GM12878 (cell line): ENCODE measurements around the gene RELL2. TPM values are rescaled to one million over a fixed set of nuclear protein-coding genes. Genes with fewer than 3 reads are reported as not detected.

Source experiments
- ATAC-seq: fragments of 200-7000 bp; cut with Tn5 transposase; 3 replicates; pipeline ENCODE4 v1.9.1; 2020; ENCODE audit warnings: mild to moderate bottlenecking, moderate library complexity
- Bru-seq: library from RNA; stranded (reverse); fragments of 400-500 nt; gene quantifications from one replicate; lab custom pipeline; 2021; lab: Mats Ljungman, UMichigan
- BruChase-seq, 2 experiments: library from RNA; stranded (reverse); fragments of 400-500 nt; gene quantifications; one replicate each; lab custom pipeline; 2021; lab: Mats Ljungman, UMichigan
- BruUV-seq: library from RNA; stranded (reverse); fragments of 400-500 nt; replicated peaks from 2 replicates; lab custom pipeline; 2021; lab: Mats Ljungman, UMichigan
- CTCF ChIA-PET: fragments of 300-600 bp; sonication (Branson Sonifier 250); formaldehyde crosslinking; extraction: SDS; loops from one replicate; lab custom pipeline; 2021; ENCODE audit warnings: inconsistent platforms; lab: Yijun Ruan, JAX
- POLR2A ChIA-PET: fragments of 350-600 bp; formaldehyde crosslinking; extraction: SDS; loops from one replicate; lab custom pipeline; 2021; ENCODE audit warnings: inconsistent platforms; lab: Charles Lee
- RAD21 ChIA-PET: fragments of 300-600 bp; sonication (Branson Sonifier 250); formaldehyde crosslinking; loops from one replicate; lab custom pipeline; 2023; ENCODE audit warnings: antibody characterized with exemption; ENCODE audit not compliant: unreplicated experiment; lab: Charles Lee
- SMC1A ChIA-PET: fragments of 300-600 bp; sonication (Branson Sonifier 250); formaldehyde crosslinking; loops from one replicate; lab custom pipeline; 2023; ENCODE audit not compliant: unreplicated experiment, uncharacterized antibody; lab: Charles Lee
- DNase-seq: peaks from one replicate; pipeline ENCODE4 v3.0.0-alpha.2; 2011; ENCODE audit warnings: low read depth, low spot score
- FAIRE-seq: peaks from 3 replicates; lab custom pipeline; 2011; peaks lifted over from hg19 to GRCh38; lab: Jason Lieb, UNC
- H2AFZ ChIP-seq: 2 replicates; pipeline ENCODE4 v1.6.0; 2011; ENCODE audit warnings: low read depth, low read length, control low read depth; ENCODE audit not compliant: control insufficient read depth
- H3K27ac ChIP-seq: 2 replicates; pipeline ENCODE4 v1.5.1; 2011; ENCODE audit warnings: control low read depth; ENCODE audit not compliant: control insufficient read depth, insufficient read depth
- H3K27me3 ChIP-seq, 2 experiments: replicated peaks in 1 of 2; 2 replicates each; pipeline versions ENCODE4 v1.6.0 to v1.6.1; 2011; ENCODE audit warnings: low read length in 1 of 2; ENCODE audit not compliant: control insufficient read depth in 2 of 2, insufficient read depth in 2 of 2
- H3K36me3 ChIP-seq, 2 experiments: 2 replicates each; pipeline ENCODE4 v1.5.1; 2011; ENCODE audit warnings: low read length in 1 of 2; ENCODE audit not compliant: control insufficient read depth in 2 of 2, insufficient read depth in 2 of 2
- H3K4me1 ChIP-seq: 2 replicates; pipeline ENCODE4 v1.6.1; 2011; ENCODE audit warnings: mild to moderate bottlenecking, low read length, moderate library complexity, mixed read lengths; ENCODE audit not compliant: control insufficient read depth, insufficient read depth
- H3K4me2 ChIP-seq: 2 replicates; pipeline ENCODE4 v1.6.0; 2011; ENCODE audit warnings: control low read depth; ENCODE audit not compliant: control insufficient read depth, insufficient read depth
- H3K4me3 ChIP-seq: fragments of 200-600 bp; sonication (generic); 2 replicates; pipeline ENCODE4 v1.5.1; 2016
- H3K79me2 ChIP-seq: 2 replicates; pipeline ENCODE4 v1.6.0; 2011; ENCODE audit warnings: low read length; ENCODE audit not compliant: control insufficient read depth, insufficient read depth
- H3K9ac ChIP-seq: 2 replicates; pipeline ENCODE4 v1.8.0; 2011; ENCODE audit warnings: low read length, control low read depth, mixed read lengths; ENCODE audit not compliant: control insufficient read depth, insufficient read depth
- H3K9me3 ChIP-seq: replicated peaks from 3 replicates; pipeline ENCODE4 v1.5.1; 2011; ENCODE audit warnings: mild to moderate bottlenecking, low read length; ENCODE audit not compliant: control insufficient read depth, insufficient read depth
- H4K20me1 ChIP-seq: 2 replicates; pipeline ENCODE4 v1.6.0; 2011; ENCODE audit not compliant: control insufficient read depth, insufficient read depth
- BCL11A ChIP-seq: IDR thresholded peaks from 2 replicates; pipeline ENCODE4 v1.6.1; 2011; ENCODE audit warnings: low read depth, low read length
- EZH2 ChIP-seq: IDR thresholded peaks from 2 replicates; pipeline ENCODE4 v1.6.1; 2012; ENCODE audit warnings: low read depth, mild to moderate bottlenecking, control low read depth, inconsistent platforms, low read length, borderline replicate concordance; ENCODE audit not compliant: control insufficient read depth
- FOS ChIP-seq: IDR thresholded peaks from 3 replicates; pipeline ENCODE4 v1.6.1; 2011; ENCODE audit warnings: borderline replicate concordance; ENCODE audit not compliant: insufficient read length; ENCODE audit errors: extremely low read depth
- MYB ChIP-seq: fragments of 150-350 bp; IDR thresholded peaks from 2 replicates; pipeline ENCODE4 v1.6.1; 2014; ENCODE audit warnings: mild to moderate bottlenecking, low read depth, low read length, borderline replicate concordance
- POLR2AphosphoS5 ChIP-seq: IDR thresholded peaks from 2 replicates; pipeline ENCODE4 v1.6.1; 2011; ENCODE audit warnings: mild to moderate bottlenecking, low read length, inconsistent platforms
- RUNX3 ChIP-seq: IDR thresholded peaks from 2 replicates; pipeline ENCODE4 v1.6.1; 2012; ENCODE audit warnings: low read length, inconsistent platforms
- SP1 ChIP-seq: IDR thresholded peaks from one replicate; pipeline ENCODE4 v1.6.1; 2011; ENCODE audit warnings: low read depth, low read length
- WGBS: methylation state at CpG from one replicate; pipeline ENCODE4 v1.1.6; 2016; ENCODE audit warnings: low lambda C conversion rate; ENCODE audit not compliant: insufficient replicate concordance, insufficient coverage; ENCODE audit errors: missing lambda C conversion rate; 5-methylcytosine and 5-hydroxymethylcytosine counted together
- in situ Hi-C: fragments of 300-500 bp; cut with MboI; formaldehyde crosslinking; loops from 9 replicates; pipeline ENCODE4 v1.14.3; 2018; ENCODE audit warnings: mixed read lengths
- intact Hi-C: fragments of 100-400 bp; cut with micrococcal nuclease; formaldehyde crosslinking; loops from one replicate; pipeline ENCODE4 v1.14.2; 2022; ENCODE audit not compliant: unreplicated experiment
- long read RNA-seq, 2 experiments: library from polyadenylated mRNA; unstranded; transcript quantifications; one replicate each; pipeline ENCODE4 v2.0.0, GENCODE V29; 2019 to 2020
- polyA minus RNA-seq, 3 experiments: library from RNA; depleted of rRNA, polyadenylated mRNA; stranded (reverse); fragments of >200 nt; gene quantifications; 2 replicates each; pipeline ENCODE4 v1.2.3, GENCODE V29; 2011
- polyA plus RNA-seq, 11 experiments: library from polyadenylated mRNA; depleted of rRNA in 4 of 11; unstranded in 6 of 11; stranded (reverse) in 5 of 11; fragments of >200 nt; fragmentation: Nextera tagmentation in 4 of 11; fragmentation: Illumina TruSeq in 1 of 11; extraction: Ambion mirVana in 4 of 11; extraction: Trizol in 1 of 11; gene quantifications; 1 replicate in 1 of 11; 2 replicates in 10 of 11; pipeline versions ENCODE4 v1.2.1 to v1.2.3, GENCODE V29; 2011 to 2016; ENCODE audit warnings: inconsistent platforms in 2 of 11, missing spikeins in 2 of 11, low read depth in 1 of 11
- total RNA-seq, 4 experiments: library from RNA; depleted of rRNA in 3 of 4; stranded (reverse); fragments of >200 nt in 3 of 4; fragmentation: Illumina TruSeq in 1 of 4; extraction: Trizol in 1 of 4; gene quantifications; 2 replicates each; pipeline versions ENCODE4 v1.2.1 to v1.2.3, GENCODE V29; 2013 to 2021
- TF ChIP-seq, protein P1 (sequence below): IDR thresholded peaks from 2 replicates; pipeline ENCODE4 v1.6.1; 2011; ENCODE audit warnings: borderline replicate concordance, low read depth, mild to moderate bottlenecking, moderate library complexity, low read length; ENCODE audit not compliant: insufficient read depth, poor library complexity, severe bottlenecking
- TF ChIP-seq, protein P2 (sequence below): fragments of 450-650 bp; IDR thresholded peaks from 2 replicates; pipeline ENCODE4 v1.6.1; 2017; ENCODE audit warnings: mild to moderate bottlenecking, moderate library complexity

RELL2 gene, protein sequence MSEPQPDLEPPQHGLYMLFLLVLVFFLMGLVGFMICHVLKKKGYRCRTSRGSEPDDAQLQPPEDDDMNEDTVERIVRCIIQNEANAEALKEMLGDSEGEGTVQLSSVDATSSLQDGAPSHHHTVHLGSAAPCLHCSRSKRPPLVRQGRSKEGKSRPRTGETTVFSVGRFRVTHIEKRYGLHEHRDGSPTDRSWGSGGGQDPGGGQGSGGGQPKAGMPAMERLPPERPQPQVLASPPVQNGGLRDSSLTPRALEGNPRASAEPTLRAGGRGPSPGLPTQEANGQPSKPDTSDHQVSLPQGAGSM
- total RNA-seq (2013; cell fraction: nucleolus; rRNA removed), result 5.6 and 7.0 TPM in 2 replicates
- total RNA-seq (2014; rRNA removed) (15.3 and 18.2 TPM in 2 replicates), total RNA-seq (2014; rRNA removed; fragmentation: Illumina TruSeq; extraction: Trizol) (6.6 and 6.8 TPM in 2 replicates), total RNA-seq (2021) (15.4 and 15.7 TPM in 2 replicates), polyA plus RNA-seq (2011; rRNA removed) (0.91 and 2.1 TPM in 2 replicates), polyA plus RNA-seq (2014; fragmentation: Illumina TruSeq; extraction: Trizol) (1.2 and 6.0 TPM in 2 replicates), polyA plus RNA-seq (2014; fragmentation: Nextera tagmentation; extraction: Ambion mirVana) (under 1 TPM; 0.23 to 0.64 TPM), polyA plus RNA-seq (2014; rRNA removed) (21.4 and 23.5 TPM in 2 replicates), polyA plus RNA-seq (2016; fragmentation: Nextera tagmentation; extraction: Ambion mirVana) (1 to 10 TPM; 7.5 to 9.5 TPM), polyA minus RNA-seq (2011; rRNA and poly(A)+ RNA removed) (1.3 and 1.4 TPM in 2 replicates), Bru-seq, nascent RNA (percentile 52 among the genes with signal in this experiment), BruChase-seq, experiment 1, labeled RNA remaining after a 6-hour chase (percentile 41 among the genes with signal in this experiment), BruChase-seq, experiment 2, labeled RNA remaining after a 2-hour chase (percentile 42 among the genes with signal in this experiment)
- polyA plus RNA-seq (2011; ENCODE audit: low read depth), result 1.3 TPM
- 2.0 and 3.3 TPM in 2 replicates for polyA plus RNA-seq (2011; cell fraction: cytosol; rRNA removed)
- polyA plus RNA-seq (2011; cell fraction: nucleus; rRNA removed), result 27.8 and 32.1 TPM in 2 replicates
- 4.7 and 5.4 TPM in 2 replicates for polyA plus RNA-seq (2012)
- polyA minus RNA-seq (2011; cell fraction: cytosol; rRNA and poly(A)+ RNA removed), result 0.73 and 0.80 TPM in 2 replicates
- polyA minus RNA-seq (2011; cell fraction: nucleus; rRNA and poly(A)+ RNA removed), result 4.4 and 6.1 TPM in 2 replicates
- long read RNA-seq, experiment 1, partial matches to known transcripts, result 0 of 1 reads
- long read RNA-seq, experiment 1, other reads (novel, unspliced or antisense), result 1 of 1 reads
- long read RNA-seq, experiment 2, result 0 reads

DNA sequence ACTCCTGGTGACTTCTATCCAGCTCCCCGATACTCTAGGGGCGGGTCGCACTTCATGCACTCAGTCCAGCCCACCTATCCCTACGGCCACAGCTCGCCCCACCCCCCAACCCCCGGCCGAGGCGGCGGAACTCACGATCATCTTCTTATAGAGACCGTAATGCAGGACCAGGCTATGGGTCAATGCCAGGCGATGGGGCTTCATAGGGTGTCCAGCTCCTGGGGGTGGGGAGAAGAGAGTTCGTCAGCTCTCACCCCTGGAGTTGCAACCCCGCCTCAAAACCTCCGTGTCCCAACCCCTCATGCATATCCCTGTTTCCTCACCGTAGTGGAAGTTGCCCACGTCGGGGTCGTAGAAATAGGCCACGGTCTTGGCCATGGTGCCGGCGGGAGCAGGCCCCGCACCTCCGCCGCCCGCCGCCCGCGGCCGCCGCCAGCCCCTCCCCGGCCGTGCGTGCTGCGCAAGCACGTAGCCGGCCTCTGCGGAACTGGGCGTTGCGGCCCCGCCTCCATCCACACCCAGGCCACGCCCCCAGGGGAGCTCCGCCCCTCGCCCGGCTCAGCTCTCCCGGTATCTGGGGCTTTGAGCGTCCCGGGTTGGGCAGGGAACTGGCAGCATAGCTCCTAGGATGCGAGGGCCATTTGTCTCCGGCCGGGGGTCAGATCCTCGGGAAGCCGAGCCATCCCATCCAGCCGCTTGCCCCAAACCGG lies at the start of gene RELL2, which contains the start of gene HDAC3:
TSS of gene RELL2 (plus strand) at position 585 of the 710 bp plus-strand sequence. CDS start 1,229 bp downstream, outside the sequence.
TSS of gene HDAC3 (minus strand) at position 437 of the 710 bp plus-strand sequence. CDS start at position 378, 59 bp downstream.
- no peaks in the 10 kb centered on the region for H4K20me1 ChIP-seq
- ChIA-PET SMC1A (interaction anchor here (0.9 to 12.9 kb wide), 13 partner anchors 10 to 161 kb away, joined by 3 to 245 read pairs (median 6); partner anchors contain the start of genes DIAPH1, FCHSD1 and PCDHGC3), CTCF (interaction anchor here (0.6 to 11.2 kb wide), 22 partner anchors 10 to 328 kb away, joined by 3 to 137 read pairs (median 5); partner anchors contain the start of genes DELE1, DIAPH1 and FCHSD1), RAD21 (interaction anchor here (0.5 to 8.2 kb wide), 18 partner anchors 14 to 632 kb away, joined by 3 to 124 read pairs (median 4); partner anchors contain the start of genes DELE1, DIAPH1, FCHSD1 and RNF14), POLR2A (interaction anchor here (0.5 to 11.5 kb wide), 19 partner anchors 9 to 1888 kb away, joined by 3 to 215 read pairs (median 5); partner anchors contain the start of genes DELE1, DIAPH1, FCHSD1 and RNF14)
- peak within 1 kb of the TSS; percentile 85 for H3K4me3 ChIP-seq
- under 1% methylated on average over 55 of the region's 55 CpGs for WGBS
- H3K27ac ChIP-seq, result peak within 1 kb of the TSS; percentile 86
- H3K4me2 ChIP-seq, result peak within 1 kb of the TSS; percentile 98
- ATAC-seq (peak; percentile 86), FAIRE-seq (peak; percentile 52), DNase-seq (no peak)
- BruUV-seq, result no TSS peak
- peaks cover 3 to 4% of the 10 kb centered on the region in 2 experiments; a peak in 3 of 4 replicates for H3K36me3 ChIP-seq
- H3K9me3 ChIP-seq, result no peaks in the 10 kb centered on the region
- H3K9ac ChIP-seq, result peak within 1 kb of the TSS; percentile 94
- H3K79me2 ChIP-seq, result peaks cover 55% of the 10 kb centered on the region
- intact Hi-C loops, result loop anchor here (5.0 kb wide), 1 partner anchor 124 kb away; no protein-coding TSS in a partner anchor
- peak within 1 kb of the TSS; percentile 95 for H2AFZ ChIP-seq
- H3K4me1 ChIP-seq, result peaks cover 41% of the 10 kb centered on the region
- in situ Hi-C loops, result no loop called here
- H3K27me3 ChIP-seq, result no peaks in the 10 kb centered on the region
- TF ChIP-seq, protein P1, sequence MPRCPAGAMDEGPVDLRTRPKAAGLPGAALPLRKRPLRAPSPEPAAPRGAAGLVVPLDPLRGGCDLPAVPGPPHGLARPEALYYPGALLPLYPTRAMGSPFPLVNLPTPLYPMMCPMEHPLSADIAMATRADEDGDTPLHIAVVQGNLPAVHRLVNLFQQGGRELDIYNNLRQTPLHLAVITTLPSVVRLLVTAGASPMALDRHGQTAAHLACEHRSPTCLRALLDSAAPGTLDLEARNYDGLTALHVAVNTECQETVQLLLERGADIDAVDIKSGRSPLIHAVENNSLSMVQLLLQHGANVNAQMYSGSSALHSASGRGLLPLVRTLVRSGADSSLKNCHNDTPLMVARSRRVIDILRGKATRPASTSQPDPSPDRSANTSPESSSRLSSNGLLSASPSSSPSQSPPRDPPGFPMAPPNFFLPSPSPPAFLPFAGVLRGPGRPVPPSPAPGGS, result no peak
- TF ChIP-seq, protein P2, sequence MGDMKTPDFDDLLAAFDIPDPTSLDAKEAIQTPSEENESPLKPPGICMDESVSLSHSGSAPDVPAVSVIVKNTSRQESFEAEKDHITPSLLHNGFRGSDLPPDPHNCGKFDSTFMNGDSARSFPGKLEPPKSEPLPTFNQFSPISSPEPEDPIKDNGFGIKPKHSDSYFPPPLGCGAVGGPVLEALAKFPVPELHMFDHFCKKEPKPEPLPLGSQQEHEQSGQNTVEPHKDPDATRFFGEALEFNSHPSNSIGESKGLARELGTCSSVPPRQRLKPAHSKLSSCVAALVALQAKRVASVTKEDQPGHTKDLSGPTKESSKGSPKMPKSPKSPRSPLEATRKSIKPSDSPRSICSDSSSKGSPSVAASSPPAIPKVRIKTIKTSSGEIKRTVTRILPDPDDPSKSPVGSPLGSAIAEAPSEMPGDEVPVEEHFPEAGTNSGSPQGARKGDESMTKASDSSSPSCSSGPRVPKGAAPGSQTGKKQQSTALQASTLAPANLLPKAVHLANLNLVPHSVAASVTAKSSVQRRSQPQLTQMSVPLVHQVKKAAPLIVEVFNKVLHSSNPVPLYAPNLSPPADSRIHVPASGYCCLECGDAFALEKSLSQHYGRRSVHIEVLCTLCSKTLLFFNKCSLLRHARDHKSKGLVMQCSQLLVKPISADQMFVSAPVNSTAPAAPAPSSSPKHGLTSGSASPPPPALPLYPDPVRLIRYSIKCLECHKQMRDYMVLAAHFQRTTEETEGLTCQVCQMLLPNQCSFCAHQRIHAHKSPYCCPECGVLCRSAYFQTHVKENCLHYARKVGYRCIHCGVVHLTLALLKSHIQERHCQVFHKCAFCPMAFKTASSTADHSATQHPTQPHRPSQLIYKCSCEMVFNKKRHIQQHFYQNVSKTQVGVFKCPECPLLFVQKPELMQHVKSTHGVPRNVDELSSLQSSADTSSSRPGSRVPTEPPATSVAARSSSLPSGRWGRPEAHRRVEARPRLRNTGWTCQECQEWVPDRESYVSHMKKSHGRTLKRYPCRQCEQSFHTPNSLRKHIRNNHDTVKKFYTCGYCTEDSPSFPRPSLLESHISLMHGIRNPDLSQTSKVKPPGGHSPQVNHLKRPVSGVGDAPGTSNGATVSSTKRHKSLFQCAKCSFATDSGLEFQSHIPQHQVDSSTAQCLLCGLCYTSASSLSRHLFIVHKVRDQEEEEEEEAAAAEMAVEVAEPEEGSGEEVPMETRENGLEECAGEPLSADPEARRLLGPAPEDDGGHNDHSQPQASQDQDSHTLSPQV, result 0 out of 2 replicates have a peak, but pooled peaks have one; percentile 12
- TF ChIP-seq FOS, result no peak
- no peak for TF ChIP-seq MYB
- no peak for TF ChIP-seq BCL11A
- peak; percentile 54; the same call in 1 of the 2 replicates for TF ChIP-seq POLR2AphosphoS5
- peak; percentile 75 for TF ChIP-seq SP1
- no peak; the same call in 1 of the 2 replicates for TF ChIP-seq RUNX3
- no peak for TF ChIP-seq EZH2
